ENCODE measurements around the gene SPATA2L. TPM values are rescaled to one million over a fixed set of nuclear protein-coding genes. Genes with fewer than 3 reads are reported as not detected.

SPATA2L gene
- total RNA-seq, 1 donor from 2014 or later = 7.0 TPM

- ATAC-seq (ENCODE audit: low read depth) = no peak
- Mint-ChIP-seq H3K27ac (no peak overlapping the region), H3K27me3 (no peaks in the 10 kb centered on the region)
Observed at GRCh38 chr16:89716916-89717687, 15.6 kb upstream of the SPATA2L start.

GRCh38 chr16:89716493-89716892 lies 15.0 kb upstream of the SPATA2L start:
- Mint-ChIP-seq H3K36me3 (ENCODE audit: low read depth) (peaks cover 2% of the 10 kb centered on the region), H3K27me3 (no peaks in the 10 kb centered on the region), H3K4me1 (peaks cover 10% of the 10 kb centered on the region), H3K27ac (no peak overlapping the region), H3K9me3 (no peaks in the 10 kb centered on the region), H3K4me3 (no peak overlapping the region)
- DNase-seq (no peak), ATAC-seq (ENCODE audit: low read depth) (no peak)
- no peak for TF ChIP-seq CTCF (IDR thresholded peaks at IDR 0.05)
- intact Hi-C loops (cut with micrococcal nuclease) = no loop called here
- ChIA-PET POLR2A (interaction anchor here (0.7 kb wide), 2 partner anchors 10 to 16 kb away, joined by 4 to 8 read pairs; no protein-coding TSS in a partner anchor), CTCF (interaction anchor here (0.7 kb wide), 1 partner anchor 10 kb away, joined by 3 read pairs; no protein-coding TSS in a partner anchor)

More at GRCh38 chr16:89716916-89717687, 15.6 kb upstream of the SPATA2L start:
- DNase-seq = no peak
- H3K9me3 Mint-ChIP-seq = no peaks in the 10 kb centered on the region
- ChIA-PET CTCF (interaction anchor here (0.7 kb wide), 1 partner anchor 11 kb away, joined by 3 read pairs; no protein-coding TSS in a partner anchor), POLR2A (interaction anchor here (0.7 to 0.8 kb wide), 2 partner anchors 17 to 833 kb away, joined by 3 to 8 read pairs; no protein-coding TSS in a partner anchor)
- intact Hi-C loops (cut with micrococcal nuclease) = no loop called here
- no peak for TF ChIP-seq CTCF (IDR thresholded peaks at IDR 0.05)
- peaks cover 11% of the 10 kb centered on the region for H3K4me1 Mint-ChIP-seq
- no peak overlapping the region for H3K4me3 Mint-ChIP-seq
- H3K36me3 Mint-ChIP-seq (ENCODE audit: low read depth) = peaks cover 2% of the 10 kb centered on the region

GRCh38 chr16:89712274-89712781 lies 10.8 kb upstream of the SPATA2L start:
- CTCF ChIA-PET = no interaction called here
- no peak for TF ChIP-seq CTCF (IDR thresholded peaks at IDR 0.05)
- Mint-ChIP-seq H3K27me3 (no peaks in the 10 kb centered on the region), H3K36me3 (ENCODE audit: low read depth) (peaks cover 2% of the 10 kb centered on the region), H3K9me3 (no peaks in the 10 kb centered on the region), H3K4me3 (peak overlapping the region; percentile 76), H3K27ac (no peak overlapping the region), H3K4me1 (peaks cover 2% of the 10 kb centered on the region)
- POLR2A ChIA-PET = interaction anchor here (0.7 to 1.5 kb wide), 3 partner anchors 10 to 38 kb away, joined by 3 to 5 read pairs (median 3); partner anchors contain the start of gene SPATA2L
- ATAC-seq (ENCODE audit: low read depth) = no peak
- intact Hi-C loops (cut with micrococcal nuclease) = no loop called here
- no peak for DNase-seq

- ChIA-PET POLR2A (interaction anchor here (0.7 to 1.5 kb wide), 3 partner anchors 10 to 26 kb away, joined by 3 to 5 read pairs (median 3); partner anchors contain the start of gene SPATA2L), CTCF (no interaction called here)
- Mint-ChIP-seq H3K4me3 (peak overlapping the region; percentile 76), H3K36me3 (ENCODE audit: low read depth) (peaks cover 2% of the 10 kb centered on the region), H3K27me3 (no peaks in the 10 kb centered on the region), H3K4me1 (peaks cover 2% of the 10 kb centered on the region), H3K27ac (no peak overlapping the region), H3K9me3 (no peaks in the 10 kb centered on the region)
- TF ChIP-seq CTCF (IDR thresholded peaks at IDR 0.05) = no peak
- peak; percentile 76 for DNase-seq
- ATAC-seq (ENCODE audit: low read depth) = peak; percentile 96
- intact Hi-C loops (cut with micrococcal nuclease) = loop anchor here (1.0 kb wide), 2 partner anchors 9 to 10 kb away; partner anchors contain the start of gene ZNF276
Observed at GRCh38 chr16:89711601-89712273, 10.2 kb upstream of the SPATA2L start.

All from activated B cell treated with CpG ODN at 0.5 μM for 24 hours (primary cell).